Thyroid gland (tissue), 4 donors: ENCODE data around the gene FAM180A. TPM values are rescaled to one million over a fixed set of nuclear protein-coding genes. Genes with fewer than 3 reads are reported as not detected.

ENCODE experiments used
- DNase-seq, 2 donors: peaks; one replicate each; pipeline ENCODE4 v3.0.0-alpha.2; 2019
- H3K27ac ChIP-seq, 3 donors: fragments of 200-600 bp; sonication (generic); 1 replicate in 2 of 3; 2 replicates in 1 of 3; pipeline ENCODE4 v1.5.1; 2016 to 2019; ENCODE audit warnings: mild to moderate bottlenecking in 1 of 3, moderate library complexity in 1 of 3
- H3K27me3 ChIP-seq: fragments of 200-600 bp; sonication (generic); one replicate; pipeline ENCODE4 v1.5.1; 2019
- H3K36me3 ChIP-seq, 2 donors: fragments of 200-600 bp; sonication (generic); one replicate each; pipeline ENCODE4 v1.5.1; 2016 to 2019
- H3K4me1 ChIP-seq, 2 donors: fragments of 200-600 bp; sonication (generic); one replicate each; pipeline ENCODE4 v1.5.1; 2017 to 2019
- H3K4me3 ChIP-seq, 3 donors: fragments of 200-600 bp; sonication (generic); replicated peaks in 1 of 3; 1 replicate in 2 of 3; 2 replicates in 1 of 3; pipeline ENCODE4 v1.5.1; 2016; ENCODE audit warnings: mild to moderate bottlenecking in 1 of 3
- H3K9me3 ChIP-seq: fragments of 200-600 bp; sonication (generic); one replicate; pipeline ENCODE4 v1.5.1; 2017
- POLR2A ChIP-seq, 2 donors: fragments of 450-650 bp; IDR thresholded peaks; one replicate each; pipeline ENCODE4 v1.6.1; 2017; ENCODE audit warnings: antibody characterized with exemption in 2 of 2, mild to moderate bottlenecking in 2 of 2, moderate library complexity in 1 of 2
- WGBS, 2 donors: methylation state at CpG; one replicate each; pipeline ENCODE4 v1.1.5; 2017; 5-methylcytosine and 5-hydroxymethylcytosine counted together
- intact Hi-C: fragments of 100-400 bp; cut with DNase I; formaldehyde crosslinking; loops from one replicate; pipeline ENCODE4 v1.15.1; 2023
- total RNA-seq, 4 donors: library from RNA; depleted of rRNA; stranded (reverse); fragments of >200 nt; gene quantifications; one replicate each; pipeline ENCODE4 v1.2.3, GENCODE V29; 2016
- TF ChIP-seq, protein P1 (sequence below), 6 experiments: fragments of 200-600 bp in 3 of 6; fragments of 450-650 bp in 3 of 6; sonication (generic) in 3 of 6; IDR thresholded peaks; one replicate each; pipeline ENCODE4 v1.5.1; 2016 to 2019; ENCODE audit warnings: antibody characterized with exemption in 6 of 6, mild to moderate bottlenecking in 2 of 6, inconsistent platforms in 1 of 6, moderate library complexity in 1 of 6

FAM180A gene
- total RNA-seq, 4 donors from 2014 or later = 2.7 to 5.0 (median 3.5) TPM

DNA sequence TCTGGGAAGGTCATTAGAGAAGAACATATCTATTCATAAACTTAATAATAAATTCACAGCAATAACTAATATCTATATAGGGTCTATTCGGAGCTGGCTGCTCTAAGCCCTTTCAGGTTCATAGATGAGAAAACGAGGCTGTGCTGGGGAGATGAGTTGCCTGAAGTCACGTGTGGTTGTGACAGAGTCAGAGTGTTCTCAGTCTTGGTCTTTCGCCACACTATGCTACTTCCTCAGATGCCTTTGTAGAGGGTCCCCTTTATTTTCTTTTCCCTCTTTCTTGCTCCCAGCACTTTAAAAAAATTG lies 43.7 kb upstream of the FAM180A start:
- WGBS, 2 donors = 83 to 88% methylated on average over 4 of the region's 4 CpGs
- H3K4me3 ChIP-seq = no peak overlapping the region
- no peak for DNase-seq
- intact Hi-C loops = no loop called here
- no peaks in the 10 kb centered on the region for H3K9me3 ChIP-seq
- H3K27me3 ChIP-seq = no peaks in the 10 kb centered on the region
- peaks cover 8 to 16% of the 10 kb centered on the region in 2 donors for H3K4me1 ChIP-seq
- H3K27ac ChIP-seq = no peak overlapping the region
- H3K36me3 ChIP-seq = no peaks in the 10 kb centered on the region
- no peak for TF ChIP-seq POLR2A (IDR thresholded peaks at IDR 0.05)
- TF ChIP-seq, protein P1, sequence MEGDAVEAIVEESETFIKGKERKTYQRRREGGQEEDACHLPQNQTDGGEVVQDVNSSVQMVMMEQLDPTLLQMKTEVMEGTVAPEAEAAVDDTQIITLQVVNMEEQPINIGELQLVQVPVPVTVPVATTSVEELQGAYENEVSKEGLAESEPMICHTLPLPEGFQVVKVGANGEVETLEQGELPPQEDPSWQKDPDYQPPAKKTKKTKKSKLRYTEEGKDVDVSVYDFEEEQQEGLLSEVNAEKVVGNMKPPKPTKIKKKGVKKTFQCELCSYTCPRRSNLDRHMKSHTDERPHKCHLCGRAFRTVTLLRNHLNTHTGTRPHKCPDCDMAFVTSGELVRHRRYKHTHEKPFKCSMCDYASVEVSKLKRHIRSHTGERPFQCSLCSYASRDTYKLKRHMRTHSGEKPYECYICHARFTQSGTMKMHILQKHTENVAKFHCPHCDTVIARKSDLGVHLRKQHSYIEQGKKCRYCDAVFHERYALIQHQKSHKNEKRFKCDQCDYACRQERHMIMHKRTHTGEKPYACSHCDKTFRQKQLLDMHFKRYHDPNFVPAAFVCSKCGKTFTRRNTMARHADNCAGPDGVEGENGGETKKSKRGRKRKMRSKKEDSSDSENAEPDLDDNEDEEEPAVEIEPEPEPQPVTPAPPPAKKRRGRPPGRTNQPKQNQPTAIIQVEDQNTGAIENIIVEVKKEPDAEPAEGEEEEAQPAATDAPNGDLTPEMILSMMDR (IDR thresholded peaks at IDR 0.05) = no peak

GRCh38 chr7:135791543-135792362 lies 43.1 kb upstream of the FAM180A start:
- Histone ChIP-seq H3K36me3 (no peaks in the 10 kb centered on the region), H3K4me1 (peaks cover 4 to 12% of the 10 kb centered on the region in 2 donors), H3K27me3 (no peaks in the 10 kb centered on the region), H3K4me3 (no peak overlapping the region), H3K9me3 (no peaks in the 10 kb centered on the region), H3K27ac (no peak overlapping the region)
- WGBS, 2 donors = 69 to 78% methylated on average over 7 of the region's 7 CpGs
- DNase-seq = no peak
- intact Hi-C loops = no loop called here
- TF ChIP-seq, protein P1 (IDR thresholded peaks at IDR 0.05) = no peak
- TF ChIP-seq POLR2A (IDR thresholded peaks at IDR 0.05) = no peak

DNA sequence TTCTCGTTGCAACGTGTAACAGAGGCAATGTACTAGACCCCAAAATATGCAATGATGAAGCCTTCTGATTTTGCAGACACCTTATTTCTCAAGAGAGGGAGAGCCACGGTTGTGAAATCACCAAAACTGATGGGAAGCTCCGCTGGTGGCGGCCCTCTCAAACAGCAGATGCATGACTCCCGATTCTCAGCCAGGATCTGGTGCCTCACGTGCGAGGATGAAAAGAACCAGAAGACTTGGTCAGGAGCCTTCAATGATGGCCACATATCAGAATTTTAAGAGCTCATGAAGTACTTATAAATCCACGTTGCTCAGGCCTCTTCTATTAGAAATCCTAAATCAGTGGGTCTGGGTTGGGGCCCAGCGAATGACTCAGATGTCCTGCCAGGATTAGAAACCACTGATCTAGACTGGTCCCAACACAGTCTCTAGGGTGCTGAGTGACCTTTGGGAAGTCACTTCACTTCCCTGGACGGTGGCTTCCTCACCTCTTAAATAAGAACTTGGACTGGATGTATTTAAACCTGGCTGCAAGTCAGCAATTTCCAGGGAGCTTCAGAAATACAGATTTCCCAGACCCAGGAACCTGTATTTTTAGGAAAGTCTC lies 41.9 kb upstream of the FAM180A start:
- H3K4me1 ChIP-seq = no peaks in the 10 kb centered on the region
- no peak overlapping the region for H3K4me3 ChIP-seq
- intact Hi-C loops = no loop called here
- no peak for DNase-seq
- no peaks in the 10 kb centered on the region for H3K9me3 ChIP-seq
- no peak overlapping the region for H3K27ac ChIP-seq
- no peaks in the 10 kb centered on the region for H3K27me3 ChIP-seq
- TF ChIP-seq, protein P1 (IDR thresholded peaks at IDR 0.05) = no peak
- no peak for TF ChIP-seq POLR2A (IDR thresholded peaks at IDR 0.05)
- H3K36me3 ChIP-seq = no peaks in the 10 kb centered on the region
- WGBS, 2 donors = 91 to 95% methylated on average over 11 of the region's 11 CpGs

- Histone ChIP-seq H3K36me3 (no peaks in the 10 kb centered on the region), H3K9me3 (no peaks in the 10 kb centered on the region), H3K4me3 (no peak overlapping the region), H3K4me1 (no peaks in the 10 kb centered on the region), H3K27me3 (no peaks in the 10 kb centered on the region), H3K27ac (no peak overlapping the region)
- DNase-seq = no peak
- TF ChIP-seq, protein P1 (IDR thresholded peaks at IDR 0.05) = no peak
- no peak for TF ChIP-seq POLR2A (IDR thresholded peaks at IDR 0.05)
- WGBS, 2 donors = 86 to 87% methylated on average over 3 of the region's 3 CpGs
- intact Hi-C loops = no loop called here
These were observed 41.3 kb upstream of the FAM180A start for GRCh38 chr7:135789956-135790355.

DNA sequence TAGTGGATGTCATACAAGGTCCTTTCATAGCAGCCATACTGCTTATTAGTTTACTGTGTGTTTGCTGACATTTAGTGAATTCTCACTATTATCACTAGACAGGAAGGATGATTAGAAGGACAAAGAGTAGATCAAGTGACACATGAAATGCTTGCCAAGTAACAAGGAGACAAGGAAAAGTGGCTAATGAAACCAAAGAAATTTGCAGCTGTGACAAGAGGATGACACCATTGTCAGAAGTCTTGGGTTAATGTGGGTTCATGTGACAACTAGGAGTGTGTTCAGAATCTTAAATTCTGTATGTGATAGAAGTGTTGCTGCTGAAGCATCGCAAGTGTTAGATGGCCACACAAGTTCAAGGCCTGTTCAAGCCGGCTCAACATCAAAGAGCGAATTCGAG lies 40.8 kb upstream of the FAM180A start:
- Histone ChIP-seq H3K27ac (no peak overlapping the region), H3K4me1 (no peaks in the 10 kb centered on the region), H3K27me3 (no peaks in the 10 kb centered on the region), H3K9me3 (no peaks in the 10 kb centered on the region), H3K4me3 (no peak overlapping the region), H3K36me3 (no peaks in the 10 kb centered on the region)
- intact Hi-C loops = no loop called here
- DNase-seq = no peak
- TF ChIP-seq, protein P1 (IDR thresholded peaks at IDR 0.05) = no peak
- TF ChIP-seq POLR2A (IDR thresholded peaks at IDR 0.05) = no peak
- WGBS, 2 donors = 92 to 94% methylated on average over 4 of the region's 4 CpGs
